ENCODE measurements around the gene ZNF609. TPM values are rescaled to one million over a fixed set of nuclear protein-coding genes. Genes with fewer than 3 reads are reported as not detected.

Gene ZNF609, protein sequence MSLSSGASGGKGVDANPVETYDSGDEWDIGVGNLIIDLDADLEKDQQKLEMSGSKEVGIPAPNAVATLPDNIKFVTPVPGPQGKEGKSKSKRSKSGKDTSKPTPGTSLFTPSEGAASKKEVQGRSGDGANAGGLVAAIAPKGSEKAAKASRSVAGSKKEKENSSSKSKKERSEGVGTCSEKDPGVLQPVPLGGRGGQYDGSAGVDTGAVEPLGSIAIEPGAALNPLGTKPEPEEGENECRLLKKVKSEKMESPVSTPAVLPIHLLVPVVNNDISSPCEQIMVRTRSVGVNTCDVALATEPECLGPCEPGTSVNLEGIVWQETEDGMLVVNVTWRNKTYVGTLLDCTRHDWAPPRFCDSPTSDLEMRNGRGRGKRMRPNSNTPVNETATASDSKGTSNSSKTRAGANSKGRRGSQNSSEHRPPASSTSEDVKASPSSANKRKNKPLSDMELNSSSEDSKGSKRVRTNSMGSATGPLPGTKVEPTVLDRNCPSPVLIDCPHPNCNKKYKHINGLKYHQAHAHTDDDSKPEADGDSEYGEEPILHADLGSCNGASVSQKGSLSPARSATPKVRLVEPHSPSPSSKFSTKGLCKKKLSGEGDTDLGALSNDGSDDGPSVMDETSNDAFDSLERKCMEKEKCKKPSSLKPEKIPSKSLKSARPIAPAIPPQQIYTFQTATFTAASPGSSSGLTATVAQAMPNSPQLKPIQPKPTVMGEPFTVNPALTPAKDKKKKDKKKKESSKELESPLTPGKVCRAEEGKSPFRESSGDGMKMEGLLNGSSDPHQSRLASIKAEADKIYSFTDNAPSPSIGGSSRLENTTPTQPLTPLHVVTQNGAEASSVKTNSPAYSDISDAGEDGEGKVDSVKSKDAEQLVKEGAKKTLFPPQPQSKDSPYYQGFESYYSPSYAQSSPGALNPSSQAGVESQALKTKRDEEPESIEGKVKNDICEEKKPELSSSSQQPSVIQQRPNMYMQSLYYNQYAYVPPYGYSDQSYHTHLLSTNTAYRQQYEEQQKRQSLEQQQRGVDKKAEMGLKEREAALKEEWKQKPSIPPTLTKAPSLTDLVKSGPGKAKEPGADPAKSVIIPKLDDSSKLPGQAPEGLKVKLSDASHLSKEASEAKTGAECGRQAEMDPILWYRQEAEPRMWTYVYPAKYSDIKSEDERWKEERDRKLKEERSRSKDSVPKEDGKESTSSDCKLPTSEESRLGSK (N-terminal part only)
- 48.2 TPM for total RNA-seq

- DNase-seq (ENCODE audit: low spot score): peak; percentile 94
- peak; percentile 77 for ATAC-seq
- intact Hi-C loops (cut with DNase I): no loop called here
Observed at GRCh38 chr15:64460206-64460723, at the start of gene ZNF609. Gene ZNF609 (plus strand): TSS chr15:64460578. CDS start chr15:64499420, 38,842 bp downstream.

- intact Hi-C loops (cut with DNase I): no loop called here
- ATAC-seq: no peak
- DNase-seq (ENCODE audit: low spot score): no peak
Observed at GRCh38 chr15:64412216-64412615, 48.2 kb upstream of the ZNF609 start.

- no peak for DNase-seq (ENCODE audit: low spot score)
- intact Hi-C loops (cut with DNase I): no loop called here
- ATAC-seq: no peak
Observed at GRCh38 chr15:64422697-64423096, 37.7 kb upstream of the ZNF609 start.

- no peak for ATAC-seq
- intact Hi-C loops (cut with DNase I): no loop called here
- no peak for DNase-seq (ENCODE audit: low spot score)
Observed at GRCh38 chr15:64423970-64424369, 36.4 kb upstream of the ZNF609 start.

DNA sequence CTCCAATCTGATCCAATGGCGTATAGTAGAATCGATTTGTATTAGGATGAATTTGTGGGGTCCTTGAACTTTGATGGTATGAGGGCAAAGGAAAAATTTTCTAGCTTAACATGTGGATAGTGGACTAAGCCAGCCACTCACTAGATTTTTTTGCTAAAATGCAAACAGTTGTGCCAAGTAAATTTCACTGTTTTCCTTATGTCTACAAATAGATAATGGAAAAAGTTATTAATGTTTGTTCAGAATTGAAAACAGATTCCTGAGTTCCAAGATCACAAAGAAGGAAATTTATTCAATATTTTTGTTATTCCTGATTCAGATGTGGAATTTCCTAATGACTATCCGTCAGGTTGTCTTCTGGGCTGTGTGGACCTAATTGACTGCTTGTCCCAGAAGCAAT lies 35.2 kb upstream of the ZNF609 start:
- no peak for ATAC-seq
- intact Hi-C loops (cut with DNase I): no loop called here

DNA sequence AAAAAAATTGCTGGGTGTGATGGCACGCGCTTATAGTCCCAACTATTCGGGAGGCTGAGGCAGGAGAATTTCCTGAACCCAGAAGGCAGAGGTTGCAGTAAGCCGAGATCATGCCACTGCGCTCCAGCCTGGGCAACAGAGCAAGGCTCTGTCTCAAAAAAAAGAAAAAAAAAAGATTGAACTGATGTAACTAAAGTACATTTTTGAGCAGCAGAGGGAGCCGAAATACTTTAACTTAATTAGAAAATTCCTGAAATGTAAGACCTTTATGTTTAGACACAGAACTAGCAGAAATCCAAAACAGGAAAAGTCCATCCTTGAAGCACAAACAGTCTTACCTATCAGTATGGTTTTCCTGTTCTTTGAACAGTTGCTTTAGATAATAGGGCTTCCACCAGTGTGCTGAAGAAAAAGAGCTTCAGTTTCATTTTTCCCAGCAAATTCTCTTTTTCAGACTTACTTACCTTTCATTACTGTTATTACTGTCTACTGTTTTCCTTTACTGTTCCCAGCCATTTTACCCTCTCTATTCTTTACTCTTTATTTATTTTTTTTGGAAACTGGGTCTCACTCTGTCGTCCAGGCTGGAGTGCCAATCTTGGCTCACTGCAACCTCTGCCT lies 33.4 kb upstream of the ZNF609 start:
- DNase-seq (ENCODE audit: low spot score) (no peak), ATAC-seq (no peak)
- intact Hi-C loops (cut with DNase I): no loop called here

More for the DNA sequence above, 35.2 kb upstream of the ZNF609 start:
- no peak for DNase-seq (ENCODE audit: low spot score)

- no peak for ATAC-seq
- no peak for DNase-seq (ENCODE audit: low spot score)
- intact Hi-C loops (cut with DNase I): no loop called here
Observed at GRCh38 chr15:64429448-64429847, 30.9 kb upstream of the ZNF609 start.

DNA sequence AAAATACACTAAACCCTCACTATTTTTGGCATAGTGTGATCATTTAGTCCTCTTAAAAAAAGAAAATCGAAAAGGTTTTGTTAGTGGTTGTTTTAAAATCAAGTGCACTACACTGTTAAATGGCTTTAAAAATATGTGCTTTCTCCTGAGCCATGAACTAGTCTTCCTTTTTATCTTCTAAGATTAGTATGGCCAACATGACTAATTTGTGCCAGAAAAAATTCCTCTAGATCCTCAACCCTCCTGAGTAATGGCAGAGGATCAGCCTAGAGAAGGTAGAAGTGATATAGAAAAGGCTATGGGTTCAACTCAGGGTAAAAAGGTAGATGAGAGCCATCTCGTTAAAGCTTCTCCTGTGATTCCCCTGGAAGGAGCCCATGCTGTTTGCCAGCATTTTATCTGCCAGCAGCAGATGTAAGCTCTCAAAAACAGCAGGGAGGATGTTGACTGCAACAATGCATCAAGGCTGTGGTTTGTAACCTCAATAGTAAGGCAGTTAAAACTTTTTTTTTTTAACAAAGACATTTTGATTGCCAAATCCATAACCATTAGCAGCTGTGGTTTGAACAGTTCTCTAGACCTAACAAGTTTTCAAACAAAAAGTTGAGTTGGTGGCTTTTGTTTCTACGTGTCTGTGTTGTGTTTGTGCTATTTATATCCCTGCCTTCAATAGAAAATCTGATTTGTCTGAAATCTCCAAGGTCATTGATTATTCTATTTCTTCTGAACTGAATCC lies 30.2 kb upstream of the ZNF609 start:
- ATAC-seq (peak; percentile 71), DNase-seq (ENCODE audit: low spot score) (no peak)
- intact Hi-C loops (cut with DNase I): no loop called here

GRCh38 chr15:64437982-64438381 lies 22.4 kb upstream of the ZNF609 start:
- DNase-seq (ENCODE audit: low spot score) (no peak), ATAC-seq (no peak)
- intact Hi-C loops (cut with DNase I): no loop called here

DNA sequence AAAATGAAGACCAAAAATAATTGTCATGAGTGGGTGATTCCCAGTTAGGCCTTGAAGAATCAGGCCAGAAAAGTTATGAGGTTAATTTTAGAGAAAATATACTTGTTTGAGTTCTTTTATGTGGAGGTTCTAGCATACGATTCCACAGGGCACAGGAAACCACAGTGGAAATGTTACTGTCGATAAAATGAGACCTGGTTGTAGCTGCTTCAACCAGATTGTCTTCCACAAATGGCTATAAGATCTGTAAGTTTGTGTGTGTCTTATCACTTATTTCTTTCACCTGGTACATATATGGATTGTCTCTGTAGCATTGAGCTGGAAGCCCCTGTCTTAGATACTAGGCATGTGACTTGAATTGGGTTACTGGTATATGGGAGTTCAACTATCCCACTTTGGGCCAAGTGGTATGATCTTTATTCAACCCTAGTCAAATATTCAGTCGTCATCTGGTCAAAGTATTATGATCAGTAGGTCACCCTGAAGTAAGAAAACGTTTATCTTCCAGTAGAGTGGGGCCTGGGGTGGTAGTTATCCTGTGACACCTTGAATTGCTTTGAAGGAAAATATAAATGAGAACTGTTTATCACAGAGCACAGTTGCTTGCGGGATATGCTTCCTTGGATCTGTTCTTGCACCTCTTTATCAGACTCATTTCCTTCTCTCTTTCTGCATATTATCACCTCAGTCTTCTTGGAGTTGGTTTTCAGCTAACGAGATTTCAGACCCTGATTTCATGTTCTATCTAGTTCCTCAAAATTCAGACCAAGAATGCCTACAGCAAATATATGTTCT lies 21.5 kb upstream of the ZNF609 start:
- intact Hi-C loops (cut with DNase I): no loop called here
- ATAC-seq: no peak
- no peak for DNase-seq (ENCODE audit: low spot score)

- ATAC-seq (no peak), DNase-seq (ENCODE audit: low spot score) (no peak)
- intact Hi-C loops (cut with DNase I): no loop called here
Observed at GRCh38 chr15:64441852-64442251, 18.5 kb upstream of the ZNF609 start.

DNA sequence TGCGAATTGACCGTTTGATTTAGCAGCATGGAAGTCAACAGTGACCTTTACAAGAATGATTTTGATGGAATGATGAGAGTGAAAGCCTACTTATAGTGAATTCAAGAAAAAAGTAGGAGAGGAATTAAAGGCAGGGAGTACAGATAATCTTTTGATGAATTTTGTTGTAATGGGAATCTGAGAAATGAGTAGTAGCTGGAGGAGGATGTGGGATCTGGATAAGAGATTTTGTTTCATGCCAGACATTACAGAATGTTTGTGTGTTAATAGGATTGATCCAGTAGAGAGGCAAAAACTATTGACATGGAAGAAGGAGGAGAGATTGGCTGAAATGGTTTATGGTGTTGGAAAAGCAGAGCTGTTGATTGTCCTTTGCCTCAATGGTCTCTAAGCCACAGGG lies 17.4 kb upstream of the ZNF609 start:
- intact Hi-C loops (cut with DNase I): no loop called here
- DNase-seq (ENCODE audit: low spot score) (no peak), ATAC-seq (no peak)

- ATAC-seq (peak; percentile 41), DNase-seq (ENCODE audit: low spot score) (no peak)
- intact Hi-C loops (cut with DNase I): no loop called here
Observed at GRCh38 chr15:64443747-64444621, 16.4 kb upstream of the ZNF609 start.

- intact Hi-C loops (cut with DNase I): no loop called here
- DNase-seq (ENCODE audit: low spot score) (no peak), ATAC-seq (no peak)
Observed at GRCh38 chr15:64444836-64445235, 15.5 kb upstream of the ZNF609 start.

GRCh38 chr15:64447536-64448315 lies 12.7 kb upstream of the ZNF609 start:
- ATAC-seq (no peak), DNase-seq (ENCODE audit: low spot score) (no peak)
- intact Hi-C loops (cut with DNase I): no loop called here

All from sciatic nerve (tissue), 2 donors.